Trophoblast cell (in vitro differentiated cells and primary cell): ENCODE measurements around the gene TWSG1. TPM values are rescaled to one million over a fixed set of nuclear protein-coding genes. Genes with fewer than 3 reads are reported as not detected.

ENCODE experiments used
- DNase-seq, 2 donors: peaks; one replicate each; pipeline ENCODE4 v3.0.0-alpha.2; 2016
- H2AFZ ChIP-seq: 2 replicates; pipeline ENCODE4 v1.6.1; 2013; ENCODE audit warnings: low read length, moderate library complexity, mild to moderate bottlenecking; ENCODE audit not compliant: insufficient read depth, poor library complexity
- H2AK5ac ChIP-seq: 2 replicates; pipeline ENCODE4 v1.6.1; 2013; ENCODE audit warnings: mild to moderate bottlenecking, low read length
- H2BK120ac ChIP-seq: 2 replicates; pipeline ENCODE4 v1.6.1; 2013; ENCODE audit warnings: low read length, mild to moderate bottlenecking, moderate library complexity; ENCODE audit not compliant: insufficient read depth, poor library complexity
- H2BK12ac ChIP-seq: 2 replicates; pipeline ENCODE4 v1.6.1; 2013; ENCODE audit warnings: mild to moderate bottlenecking, low read length, moderate library complexity
- H2BK5ac ChIP-seq: 2 replicates; pipeline ENCODE4 v1.6.1; 2013; ENCODE audit warnings: low read length, low read depth, moderate library complexity, mild to moderate bottlenecking; ENCODE audit not compliant: poor library complexity
- H3K14ac ChIP-seq: 2 replicates; pipeline ENCODE4 v1.6.1; 2013; ENCODE audit warnings: mild to moderate bottlenecking, low read length
- H3K18ac ChIP-seq: 2 replicates; pipeline ENCODE4 v1.6.1; 2013; ENCODE audit warnings: mild to moderate bottlenecking, low read length
- H3K23ac ChIP-seq: 2 replicates; pipeline ENCODE4 v1.6.1; 2013; ENCODE audit warnings: low read length
- H3K27ac ChIP-seq: 2 replicates; pipeline ENCODE4 v1.5.1; 2013; ENCODE audit warnings: low read depth, mild to moderate bottlenecking, inconsistent platforms, low read length, moderate library complexity
- H3K27me3 ChIP-seq: 2 replicates; pipeline ENCODE4 v1.6.1; 2013; ENCODE audit warnings: inconsistent platforms, mild to moderate bottlenecking, low read length, moderate library complexity; ENCODE audit not compliant: insufficient read depth
- H3K36me3 ChIP-seq, 2 experiments: 1 replicate in 1 of 2; 2 replicates in 1 of 2; pipeline ENCODE4 v1.6.1; 2013; ENCODE audit warnings: low read length in 2 of 2, mild to moderate bottlenecking in 2 of 2, moderate library complexity in 1 of 2; ENCODE audit not compliant: insufficient read depth in 2 of 2, control insufficient read depth in 1 of 2
- H3K4ac ChIP-seq: 2 replicates; pipeline ENCODE4 v1.6.1; 2013; ENCODE audit warnings: low read depth, mild to moderate bottlenecking, low read length, moderate library complexity
- H3K4me1 ChIP-seq, 2 experiments: 1 replicate in 1 of 2; 2 replicates in 1 of 2; pipeline ENCODE4 v1.6.1; 2013; ENCODE audit warnings: low read length in 2 of 2, mild to moderate bottlenecking in 2 of 2, moderate library complexity in 1 of 2; ENCODE audit not compliant: insufficient read depth in 2 of 2, control insufficient read depth in 1 of 2
- H3K4me2 ChIP-seq: 2 replicates; pipeline ENCODE4 v1.6.1; 2013; ENCODE audit warnings: inconsistent platforms, mild to moderate bottlenecking, low read length, moderate library complexity
- H3K4me3 ChIP-seq: 2 replicates; pipeline ENCODE4 v1.5.1; 2013; ENCODE audit warnings: mild to moderate bottlenecking, low read depth, low read length, inconsistent platforms
- H3K79me1 ChIP-seq: one replicate; pipeline ENCODE4 v1.6.1; 2013; ENCODE audit warnings: low read length
- H3K79me2 ChIP-seq: 2 replicates; pipeline ENCODE4 v1.6.1; 2013; ENCODE audit warnings: low read length, mild to moderate bottlenecking; ENCODE audit not compliant: control insufficient read depth, insufficient read depth, poor library complexity
- H3K9ac ChIP-seq: 2 replicates; pipeline ENCODE4 v1.6.1; 2013; ENCODE audit warnings: mild to moderate bottlenecking, low read length
- H3K9me3 ChIP-seq: 2 replicates; pipeline ENCODE4 v1.6.1; 2013; ENCODE audit warnings: low read depth, mild to moderate bottlenecking, control low read depth, inconsistent platforms, low read length; ENCODE audit not compliant: insufficient read depth
- H4K12ac ChIP-seq: 2 replicates; pipeline ENCODE4 v1.6.1; 2013; ENCODE audit warnings: low read depth, mild to moderate bottlenecking, low read length, moderate library complexity
- H4K8ac ChIP-seq: 2 replicates; pipeline ENCODE4 v1.6.1; 2013; ENCODE audit warnings: low read depth, mild to moderate bottlenecking, low read length, moderate library complexity
- H4K91ac ChIP-seq: one replicate; pipeline ENCODE4 v1.6.1; 2013; ENCODE audit warnings: low read depth, mild to moderate bottlenecking, low read length, moderate library complexity
- WGBS: extraction: QIAGEN DNeasy Blood & Tissue Kit; methylation state at CpG from one replicate; pipeline ENCODE4 v1.1.7; 2013; ENCODE audit warnings: missing lambda C conversion rate; ENCODE audit not compliant: insufficient read length, insufficient coverage; ENCODE audit errors: extremely low coverage; 5-methylcytosine and 5-hydroxymethylcytosine counted together
- polyA plus RNA-seq: library from polyadenylated mRNA; stranded (reverse); fragments of 200-250 nt; gene quantifications from 2 replicates; pipeline ENCODE4 v1.2.3, GENCODE V29; 2013

The TWSG1 gene
- 33.8 and 36.5 TPM in 2 replicates for polyA plus RNA-seq

DNA sequence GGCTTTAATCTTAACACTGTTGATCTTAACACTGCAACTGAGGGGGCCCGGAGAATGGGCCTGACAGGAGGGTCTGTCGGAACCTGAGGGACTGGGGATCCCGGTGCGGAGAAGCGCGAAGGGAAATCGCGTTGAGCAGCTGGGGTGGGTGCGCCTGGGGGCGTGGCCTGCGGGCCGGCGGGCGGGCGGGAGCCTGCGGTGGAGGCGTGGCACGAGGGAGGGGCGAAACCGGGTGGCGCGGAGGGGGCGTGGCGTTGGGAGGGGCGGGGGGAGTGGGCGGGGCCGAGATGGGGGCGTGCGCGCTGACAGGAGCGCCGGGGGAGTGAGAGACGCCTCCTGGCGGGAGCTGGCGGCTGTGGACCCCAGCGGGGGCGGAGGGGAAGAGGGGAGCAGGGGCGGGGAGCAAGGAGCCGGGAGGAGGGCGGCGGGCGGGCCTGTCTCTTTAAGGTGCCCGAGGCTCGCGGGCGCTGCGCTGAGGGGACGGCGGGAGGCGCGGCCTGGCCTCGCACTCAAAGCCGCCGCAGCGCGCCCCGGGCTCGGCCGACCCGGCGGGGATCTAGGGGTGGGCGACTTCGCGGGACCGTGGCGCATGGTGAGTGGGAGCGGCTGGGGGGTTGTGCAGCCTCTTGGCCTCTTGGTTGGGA is at the start of gene TWSG1:
TWSG1 (plus strand) TSS at position 445 of the 644 bp plus-strand sequence. CDS start 2,457 bp downstream, outside the sequence.
- H3K79me1 ChIP-seq, result peaks cover 6% of the 10 kb centered on the region
- H3K4me3 ChIP-seq, result peak within 1 kb of the TSS; percentile 90
- peak within 1 kb of the TSS; percentile 58 for H2BK5ac ChIP-seq
- peak within 1 kb of the TSS; percentile 20 for H4K91ac ChIP-seq
- WGBS, result no CpG with 5 or more reads among the region's 67 CpGs
- no peaks in the 10 kb centered on the region for H3K9me3 ChIP-seq
- H3K4me2 ChIP-seq, result peak within 1 kb of the TSS; percentile 98
- peak within 1 kb of the TSS; percentile 61 for H3K18ac ChIP-seq
- H3K36me3 ChIP-seq, result peaks cover 1 to 4% of the 10 kb centered on the region in 2 experiments
- H3K4me1 ChIP-seq, result no peaks in the 10 kb centered on the region
- peaks cover 5% of the 10 kb centered on the region for H3K79me2 ChIP-seq
- H3K4ac ChIP-seq, result peak within 1 kb of the TSS; percentile 4
- H3K27ac ChIP-seq, result peak within 1 kb of the TSS; percentile 48
- H2AK5ac ChIP-seq, result no peak within 1 kb of the TSS
- peak within 1 kb of the TSS; percentile 12 for H4K8ac ChIP-seq
- no peak within 1 kb of the TSS for H3K23ac ChIP-seq
- H3K9ac ChIP-seq, result peak within 1 kb of the TSS; percentile 81
- H2BK12ac ChIP-seq, result no peak within 1 kb of the TSS
- DNase-seq, result peak; percentile 67 to 87
- peak within 1 kb of the TSS; percentile 25 for H2BK120ac ChIP-seq
- peak within 1 kb of the TSS; percentile 3 for H4K12ac ChIP-seq
- H3K14ac ChIP-seq, result peak within 1 kb of the TSS; percentile 42
- H3K27me3 ChIP-seq, result no peaks in the 10 kb centered on the region
- H2AFZ ChIP-seq, result peak within 1 kb of the TSS; percentile 87

GRCh38 chr18:9285604-9286003 is 49.0 kb upstream of the TWSG1 start:
- Histone ChIP-seq H2BK120ac (no peak overlapping the region), H3K27me3 (no peaks in the 10 kb centered on the region), H3K9me3 (no peaks in the 10 kb centered on the region), H3K4ac (no peak overlapping the region), H3K4me3 (no peak overlapping the region), H2AK5ac (no peak overlapping the region), H2AFZ (no peak overlapping the region), H3K4me1 (no peaks in the 10 kb centered on the region), H3K14ac (no peak overlapping the region), H3K23ac (no peak overlapping the region), H4K91ac (no peak overlapping the region), H3K79me1 (no peaks in the 10 kb centered on the region), H3K9ac (no peak overlapping the region), H3K18ac (no peak overlapping the region), H3K79me2 (no peaks in the 10 kb centered on the region), H3K4me2 (no peak overlapping the region), H4K12ac (no peak overlapping the region), H3K36me3 (peaks cover 0 to 2% of the 10 kb centered on the region in 2 experiments), H4K8ac (no peak overlapping the region), H2BK12ac (no peak overlapping the region), H3K27ac (no peak overlapping the region), H2BK5ac (no peak overlapping the region)
- peak in 1 of 2 donors; percentile 21 for DNase-seq
- WGBS, result no CpG with 5 or more reads among the region's 2 CpGs

DNA sequence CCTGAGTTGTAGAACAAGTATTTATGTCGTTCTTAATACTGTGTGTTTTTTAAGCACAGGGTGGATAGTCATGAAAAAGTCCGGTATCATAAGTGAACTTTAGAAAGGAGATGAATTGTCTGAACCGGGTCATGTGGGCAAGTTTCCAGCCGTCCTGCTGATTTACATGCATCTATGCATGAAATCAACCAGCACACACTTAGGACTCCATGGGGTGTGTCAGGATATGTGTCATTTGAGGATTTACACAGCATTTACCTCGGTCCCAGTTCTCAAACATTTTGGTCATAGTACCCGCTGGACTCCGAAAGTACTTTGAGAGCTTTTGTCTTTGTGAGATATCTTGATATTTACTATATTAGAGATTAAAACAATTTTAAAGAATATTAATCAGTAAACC is 47.5 kb upstream of the TWSG1 start:
- no peak overlapping the region for H3K18ac ChIP-seq
- H3K4ac ChIP-seq, result no peak overlapping the region
- WGBS, result no CpG with 5 or more reads among the region's 7 CpGs

GRCh38 chr18:9289698-9290097 is 44.9 kb upstream of the TWSG1 start:
- H3K27ac ChIP-seq, result no peak overlapping the region
- H3K4me1 ChIP-seq, result no peaks in the 10 kb centered on the region
- no peak overlapping the region for H3K14ac ChIP-seq
- no peak overlapping the region for H2BK12ac ChIP-seq
- no peaks in the 10 kb centered on the region for H3K79me2 ChIP-seq
- H2AFZ ChIP-seq, result no peak overlapping the region
- H2BK5ac ChIP-seq, result no peak overlapping the region
- peaks cover 2% of the 10 kb centered on the region for H3K9me3 ChIP-seq
- H3K18ac ChIP-seq, result no peak overlapping the region
- no peak overlapping the region for H3K4me3 ChIP-seq
- H4K91ac ChIP-seq, result no peak overlapping the region
- no peak overlapping the region for H3K9ac ChIP-seq
- no peak overlapping the region for H2AK5ac ChIP-seq
- no peak overlapping the region for H3K4ac ChIP-seq
- no peak for DNase-seq
- no peak overlapping the region for H2BK120ac ChIP-seq
- H3K23ac ChIP-seq, result no peak overlapping the region
- H4K8ac ChIP-seq, result no peak overlapping the region
- no peaks in the 10 kb centered on the region for H3K27me3 ChIP-seq
- no peak overlapping the region for H3K4me2 ChIP-seq
- H3K36me3 ChIP-seq, result no peaks in the 10 kb centered on the region
- no peaks in the 10 kb centered on the region for H3K79me1 ChIP-seq
- no peak overlapping the region for H4K12ac ChIP-seq

More for the DNA sequence above, 47.5 kb upstream of the TWSG1 start:
- Histone ChIP-seq H3K9ac (no peak overlapping the region), H3K4me3 (no peak overlapping the region), H2BK120ac (no peak overlapping the region), H3K36me3 (no peaks in the 10 kb centered on the region), H3K27me3 (no peaks in the 10 kb centered on the region), H2BK5ac (no peak overlapping the region), H4K8ac (no peak overlapping the region), H3K79me1 (no peaks in the 10 kb centered on the region), H2BK12ac (no peak overlapping the region), H3K79me2 (no peaks in the 10 kb centered on the region), H4K91ac (no peak overlapping the region), H3K14ac (no peak overlapping the region), H4K12ac (no peak overlapping the region), H3K23ac (no peak overlapping the region), H3K9me3 (no peaks in the 10 kb centered on the region), H2AFZ (no peak overlapping the region), H3K4me1 (no peaks in the 10 kb centered on the region), H3K4me2 (no peak overlapping the region), H3K27ac (no peak overlapping the region), H2AK5ac (no peak overlapping the region)
- peak; percentile 21 to 22 for DNase-seq
